Neural cell (in vitro differentiated cells): ENCODE data around the gene SLFN13. TPM values are rescaled to one million over a fixed set of nuclear protein-coding genes. Genes with fewer than 3 reads are reported as not detected.
"Not testable (repeated sequence)": the region's sequence is repeated elsewhere in the genome, so short reads cannot be mapped to it uniquely, and the experiment has no call there.

Experiments used
- H2AFZ ChIP-seq: fragments of 200-600, 300-800 bp; sonication (generic), shearing (Covaris generic); 2 replicates; pipeline ENCODE4 v1.6.0; 2014; ENCODE audit warnings: low read depth, mild to moderate bottlenecking, antibody characterized with exemption, low read length, moderate library complexity
- H3F3A ChIP-seq: fragments of 200-600 bp; shearing (Covaris generic); 2 replicates; pipeline ENCODE4 v1.6.1; 2016; ENCODE audit warnings: mild to moderate bottlenecking, moderate library complexity, mixed read lengths, antibody characterized with exemption, low read length; ENCODE audit not compliant: insufficient read depth, poor library complexity, severe bottlenecking
- H3K27ac ChIP-seq: fragments of 200-600, 300-800 bp; sonication (generic), shearing (Covaris generic); 2 replicates; pipeline ENCODE4 v1.5.1; 2014; ENCODE audit warnings: mild to moderate bottlenecking, low read length, moderate library complexity
- H3K27me3 ChIP-seq: fragments of 300-800, 200-600 bp; sonication (generic), shearing (Covaris generic); 2 replicates; pipeline ENCODE4 v1.6.0; 2014; ENCODE audit warnings: mild to moderate bottlenecking, low read depth, low read length, moderate library complexity; ENCODE audit not compliant: insufficient read depth
- H3K36me3 ChIP-seq: fragments of 300-800, 200-600 bp; sonication (generic), shearing (Covaris generic); 2 replicates; pipeline ENCODE4 v1.5.1; 2014; ENCODE audit warnings: mild to moderate bottlenecking, antibody characterized with exemption, low read length, moderate library complexity; ENCODE audit not compliant: insufficient read depth
- H3K4me2 ChIP-seq: fragments of 300-800, 200-600 bp; sonication (generic), shearing (Covaris generic); 2 replicates; pipeline ENCODE4 v1.6.0; 2014; ENCODE audit warnings: mild to moderate bottlenecking, low read length
- H3K4me3 ChIP-seq: fragments of 300-800, 200-600 bp; sonication (generic), shearing (Covaris generic); 2 replicates; pipeline ENCODE4 v1.5.1; 2014; ENCODE audit warnings: mild to moderate bottlenecking, low read length, moderate library complexity
- H3K79me2 ChIP-seq: fragments of 200-600 bp; shearing (Covaris generic); replicated peaks from 2 replicates; pipeline ENCODE4 v1.6.0; 2014; ENCODE audit warnings: mild to moderate bottlenecking, low read length, moderate library complexity; ENCODE audit not compliant: insufficient read depth
- H3K9ac ChIP-seq: fragments of 300-800, 200-600 bp; sonication (generic), shearing (Covaris generic); 2 replicates; pipeline ENCODE4 v1.6.1; 2016; ENCODE audit warnings: mild to moderate bottlenecking, low read length, mixed read lengths
- H3K9me2 ChIP-seq: fragments of 200-600 bp; shearing (Covaris generic); 2 replicates; pipeline ENCODE4 v1.6.1; 2016; ENCODE audit warnings: mild to moderate bottlenecking, low read length, mixed read lengths; ENCODE audit not compliant: insufficient read depth
- H3K9me3 ChIP-seq: fragments of 200-600, 300-800 bp; sonication (generic), shearing (Covaris generic); 2 replicates; pipeline ENCODE4 v1.6.1; 2016; ENCODE audit warnings: mild to moderate bottlenecking, mixed run types, low read length, moderate library complexity, mixed read lengths
- H4K20me1 ChIP-seq: fragments of 200-600 bp; shearing (Covaris generic); 2 replicates; pipeline ENCODE4 v1.6.1; 2016; ENCODE audit warnings: mild to moderate bottlenecking, mixed run types; ENCODE audit not compliant: insufficient read depth
- CTCF ChIP-seq: fragments of 450-650 bp; IDR thresholded peaks from 2 replicates; pipeline ENCODE4 v1.5.1; 2014; ENCODE audit warnings: antibody characterized with exemption, mild to moderate bottlenecking, moderate library complexity; ENCODE audit not compliant: poor library complexity, severe bottlenecking
- EP300 ChIP-seq: fragments of 450-650 bp; conservative IDR thresholded peaks from 2 replicates; pipeline ENCODE4 v1.6.1; 2014; ENCODE audit warnings: antibody characterized with exemption, mild to moderate bottlenecking, moderate library complexity; ENCODE audit not compliant: poor library complexity, severe bottlenecking
- EZH2 ChIP-seq: fragments of 200-600, 300-800 bp; shearing (Covaris generic), sonication (generic); IDR thresholded peaks from 2 replicates; pipeline ENCODE4 v1.6.1; 2014; ENCODE audit warnings: antibody characterized with exemption, low read length, borderline replicate concordance, mild to moderate bottlenecking; ENCODE audit not compliant: insufficient read depth, poor library complexity, severe bottlenecking
- MXI1 ChIP-seq: fragments of 450-650 bp; conservative IDR thresholded peaks from 2 replicates; pipeline ENCODE4 v1.6.1; 2014; ENCODE audit warnings: antibody characterized with exemption, mild to moderate bottlenecking; ENCODE audit not compliant: poor library complexity, severe bottlenecking
- POLR2AphosphoS5 ChIP-seq: IDR thresholded peaks from 2 replicates; pipeline ENCODE4 v1.6.1; 2012
- RAD21 ChIP-seq: fragments of 450-650 bp; conservative IDR thresholded peaks from 2 replicates; pipeline ENCODE4 v1.6.1; 2014; ENCODE audit warnings: antibody characterized with exemption, mild to moderate bottlenecking, moderate library complexity
- SMC3 ChIP-seq: fragments of 450-650 bp; conservative IDR thresholded peaks from 2 replicates; pipeline ENCODE4 v1.6.1; 2014; ENCODE audit warnings: antibody characterized with exemption, mild to moderate bottlenecking, moderate library complexity; ENCODE audit not compliant: poor library complexity
- TAF1 ChIP-seq: IDR thresholded peaks from 2 replicates; pipeline ENCODE4 v1.6.1; 2012; ENCODE audit warnings: low read depth
- polyA plus RNA-seq: library from polyadenylated mRNA; depleted of rRNA; stranded (reverse); fragments of >200 nt; gene quantifications from 2 replicates; pipeline ENCODE4 v1.2.3, GENCODE V29; 2014
- TF ChIP-seq, protein P1 (sequence below): IDR thresholded peaks from 2 replicates; pipeline ENCODE4 v1.6.1; 2012; ENCODE audit warnings: borderline replicate concordance

The SLFN13 gene
- polyA plus RNA-seq, 1 donor from 2014 or later = 0.20 TPM

DNA sequence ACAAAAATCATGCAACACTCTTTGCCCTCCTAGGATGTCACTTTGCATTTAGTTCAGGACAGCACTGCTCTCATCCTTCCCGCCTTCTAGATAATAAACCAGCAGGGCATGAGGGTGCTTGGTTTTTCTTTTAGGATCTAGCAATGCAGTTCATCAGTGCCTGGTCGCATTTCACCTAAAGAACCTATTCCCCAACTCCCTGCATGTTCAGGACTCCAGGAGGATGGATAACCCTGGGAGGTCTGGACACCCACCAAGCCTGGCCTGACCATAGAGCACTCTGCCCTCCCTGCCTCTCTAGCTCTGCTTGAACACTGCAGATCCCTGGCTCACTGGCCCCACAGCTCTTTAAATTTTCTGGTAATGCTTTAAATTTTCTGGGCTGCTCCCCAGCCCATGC lies 18.9 kb downstream of the SLFN13 start:
- H3K9ac ChIP-seq = no peak overlapping the region
- H3K79me2 ChIP-seq = no peaks in the 10 kb centered on the region
- H3K4me3 ChIP-seq = no peak overlapping the region
- no peak for TF ChIP-seq TAF1
- no peaks in the 10 kb centered on the region for H3K36me3 ChIP-seq
- no peaks in the 10 kb centered on the region for H4K20me1 ChIP-seq
- no peak overlapping the region for H2AFZ ChIP-seq
- no peaks in the 10 kb centered on the region for H3K27me3 ChIP-seq
- no peaks in the 10 kb centered on the region for H3K9me3 ChIP-seq
- H3K27ac ChIP-seq = no peak overlapping the region
- no peaks in the 10 kb centered on the region for H3F3A ChIP-seq
- H3K4me2 ChIP-seq = no peak overlapping the region
- H3K9me2 ChIP-seq = no peaks in the 10 kb centered on the region

- TF ChIP-seq TAF1 (no peak), CTCF (no peak), MXI1 (no peak), EZH2 (no peak), RAD21 (no peak), SMC3 (no peak), EP300 (no peak), POLR2AphosphoS5 (no peak)
- TF ChIP-seq, protein P1, sequence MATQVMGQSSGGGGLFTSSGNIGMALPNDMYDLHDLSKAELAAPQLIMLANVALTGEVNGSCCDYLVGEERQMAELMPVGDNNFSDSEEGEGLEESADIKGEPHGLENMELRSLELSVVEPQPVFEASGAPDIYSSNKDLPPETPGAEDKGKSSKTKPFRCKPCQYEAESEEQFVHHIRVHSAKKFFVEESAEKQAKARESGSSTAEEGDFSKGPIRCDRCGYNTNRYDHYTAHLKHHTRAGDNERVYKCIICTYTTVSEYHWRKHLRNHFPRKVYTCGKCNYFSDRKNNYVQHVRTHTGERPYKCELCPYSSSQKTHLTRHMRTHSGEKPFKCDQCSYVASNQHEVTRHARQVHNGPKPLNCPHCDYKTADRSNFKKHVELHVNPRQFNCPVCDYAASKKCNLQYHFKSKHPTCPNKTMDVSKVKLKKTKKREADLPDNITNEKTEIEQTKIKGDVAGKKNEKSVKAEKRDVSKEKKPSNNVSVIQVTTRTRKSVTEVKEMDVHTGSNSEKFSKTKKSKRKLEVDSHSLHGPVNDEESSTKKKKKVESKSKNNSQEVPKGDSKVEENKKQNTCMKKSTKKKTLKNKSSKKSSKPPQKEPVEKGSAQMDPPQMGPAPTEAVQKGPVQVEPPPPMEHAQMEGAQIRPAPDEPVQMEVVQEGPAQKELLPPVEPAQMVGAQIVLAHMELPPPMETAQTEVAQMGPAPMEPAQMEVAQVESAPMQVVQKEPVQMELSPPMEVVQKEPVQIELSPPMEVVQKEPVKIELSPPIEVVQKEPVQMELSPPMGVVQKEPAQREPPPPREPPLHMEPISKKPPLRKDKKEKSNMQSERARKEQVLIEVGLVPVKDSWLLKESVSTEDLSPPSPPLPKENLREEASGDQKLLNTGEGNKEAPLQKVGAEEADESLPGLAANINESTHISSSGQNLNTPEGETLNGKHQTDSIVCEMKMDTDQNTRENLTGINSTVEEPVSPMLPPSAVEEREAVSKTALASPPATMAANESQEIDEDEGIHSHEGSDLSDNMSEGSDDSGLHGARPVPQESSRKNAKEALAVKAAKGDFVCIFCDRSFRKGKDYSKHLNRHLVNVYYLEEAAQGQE = no peak
- Histone ChIP-seq H2AFZ (no peak overlapping the region), H3F3A (no peaks in the 10 kb centered on the region), H3K4me3 (no peak overlapping the region), H3K27me3 (no peaks in the 10 kb centered on the region), H3K9ac (no peak overlapping the region), H4K20me1 (no peaks in the 10 kb centered on the region), H3K9me2 (no peaks in the 10 kb centered on the region), H3K79me2 (no peaks in the 10 kb centered on the region), H3K9me3 (no peaks in the 10 kb centered on the region), H3K27ac (no peak overlapping the region), H3K4me2 (no peak overlapping the region), H3K36me3 (no peaks in the 10 kb centered on the region)
These were observed 20.3 kb downstream of the SLFN13 start for GRCh38 chr17:35428229-35428628.

GRCh38 chr17:35423761-35424160 lies 24.8 kb downstream of the SLFN13 start:
- no peak overlapping the region for H2AFZ ChIP-seq
- no peaks in the 10 kb centered on the region for H3K36me3 ChIP-seq
- no peak overlapping the region for H3K4me2 ChIP-seq
- H3K27me3 ChIP-seq = no peaks in the 10 kb centered on the region
- no peaks in the 10 kb centered on the region for H3K79me2 ChIP-seq
- TF ChIP-seq EZH2 = no peak
- no peaks in the 10 kb centered on the region for H4K20me1 ChIP-seq
- H3K27ac ChIP-seq = no peak overlapping the region
- no peaks in the 10 kb centered on the region for H3K9me2 ChIP-seq
- no peaks in the 10 kb centered on the region for H3K9me3 ChIP-seq
- H3K9ac ChIP-seq = no peak overlapping the region
- H3K4me3 ChIP-seq = no peak overlapping the region
- no peaks in the 10 kb centered on the region for H3F3A ChIP-seq

DNA sequence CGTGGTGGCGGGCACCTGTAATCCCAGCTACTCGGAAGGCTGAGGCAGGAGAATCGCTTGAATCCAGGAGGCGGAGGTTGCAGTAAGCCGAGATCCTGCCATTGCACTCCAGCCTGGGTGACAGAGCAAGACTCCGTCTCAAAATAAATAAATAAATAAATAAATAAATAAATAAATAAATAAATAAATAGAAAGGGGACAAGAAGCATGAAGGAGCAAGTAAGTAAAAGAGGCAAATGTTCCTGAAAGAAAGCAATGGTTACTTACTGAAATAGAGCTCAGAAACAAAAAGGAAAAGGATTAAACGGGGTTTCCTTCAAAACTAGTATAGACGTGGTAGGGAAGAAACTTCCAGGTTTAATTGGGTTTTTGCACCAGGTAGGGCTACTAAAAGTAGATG lies 27.5 kb downstream of the SLFN13 start:
- not testable (repeated sequence) for H3K4me3 ChIP-seq, H2AFZ ChIP-seq, H3K36me3 ChIP-seq, H4K20me1 ChIP-seq, H3F3A ChIP-seq, H3K79me2 ChIP-seq, H3K27ac ChIP-seq, H3K9me2 ChIP-seq, H3K4me2 ChIP-seq, H3K9me3 ChIP-seq, H3K9ac ChIP-seq, H3K27me3 ChIP-seq
